ENCODE data around the gene JAKMIP1.

DNA sequence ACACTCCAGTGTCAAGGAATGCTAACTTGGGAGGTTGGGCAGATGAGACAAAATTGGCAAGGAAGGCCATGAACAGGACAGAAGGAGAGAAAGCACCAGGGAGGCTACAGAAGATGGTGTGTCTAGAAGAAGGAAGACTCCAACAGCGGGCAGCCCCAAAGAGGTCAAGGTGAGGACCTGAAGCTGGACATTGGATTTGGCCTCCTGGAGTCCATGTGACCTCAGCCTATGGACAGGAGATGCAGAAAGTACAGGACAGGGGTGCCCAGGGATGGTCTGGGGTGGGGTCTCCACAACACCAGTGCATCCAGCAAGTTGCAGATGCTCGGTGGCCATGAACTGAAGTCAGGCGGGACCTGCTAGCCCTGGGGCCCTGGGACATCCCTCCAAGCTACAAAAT is 86.2 kb downstream of the JAKMIP1 start:
- TF ChIP-seq, protein P1, sequence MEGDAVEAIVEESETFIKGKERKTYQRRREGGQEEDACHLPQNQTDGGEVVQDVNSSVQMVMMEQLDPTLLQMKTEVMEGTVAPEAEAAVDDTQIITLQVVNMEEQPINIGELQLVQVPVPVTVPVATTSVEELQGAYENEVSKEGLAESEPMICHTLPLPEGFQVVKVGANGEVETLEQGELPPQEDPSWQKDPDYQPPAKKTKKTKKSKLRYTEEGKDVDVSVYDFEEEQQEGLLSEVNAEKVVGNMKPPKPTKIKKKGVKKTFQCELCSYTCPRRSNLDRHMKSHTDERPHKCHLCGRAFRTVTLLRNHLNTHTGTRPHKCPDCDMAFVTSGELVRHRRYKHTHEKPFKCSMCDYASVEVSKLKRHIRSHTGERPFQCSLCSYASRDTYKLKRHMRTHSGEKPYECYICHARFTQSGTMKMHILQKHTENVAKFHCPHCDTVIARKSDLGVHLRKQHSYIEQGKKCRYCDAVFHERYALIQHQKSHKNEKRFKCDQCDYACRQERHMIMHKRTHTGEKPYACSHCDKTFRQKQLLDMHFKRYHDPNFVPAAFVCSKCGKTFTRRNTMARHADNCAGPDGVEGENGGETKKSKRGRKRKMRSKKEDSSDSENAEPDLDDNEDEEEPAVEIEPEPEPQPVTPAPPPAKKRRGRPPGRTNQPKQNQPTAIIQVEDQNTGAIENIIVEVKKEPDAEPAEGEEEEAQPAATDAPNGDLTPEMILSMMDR (IDR thresholded peaks at IDR 0.05), result no peak
- TF ChIP-seq POLR2A (IDR thresholded peaks at IDR 0.05), result no peak

Data from esophagus squamous epithelium (tissue), 4 donors.